Trophoblast cell (in vitro differentiated cells and primary cell): Measurements from ENCODE around the gene ADCY2.

ENCODE experiments used
- DNase-seq, 2 donors: peaks; one replicate each; pipeline ENCODE4 v3.0.0-alpha.2; 2016
- H2AFZ ChIP-seq: 2 replicates; pipeline ENCODE4 v1.6.1; 2013; ENCODE audit warnings: low read length, moderate library complexity, mild to moderate bottlenecking; ENCODE audit not compliant: insufficient read depth, poor library complexity
- H2AK5ac ChIP-seq: 2 replicates; pipeline ENCODE4 v1.6.1; 2013; ENCODE audit warnings: mild to moderate bottlenecking, low read length
- H2BK120ac ChIP-seq: 2 replicates; pipeline ENCODE4 v1.6.1; 2013; ENCODE audit warnings: low read length, mild to moderate bottlenecking, moderate library complexity; ENCODE audit not compliant: insufficient read depth, poor library complexity
- H2BK12ac ChIP-seq: 2 replicates; pipeline ENCODE4 v1.6.1; 2013; ENCODE audit warnings: mild to moderate bottlenecking, low read length, moderate library complexity
- H2BK5ac ChIP-seq: 2 replicates; pipeline ENCODE4 v1.6.1; 2013; ENCODE audit warnings: low read length, low read depth, moderate library complexity, mild to moderate bottlenecking; ENCODE audit not compliant: poor library complexity
- H3K14ac ChIP-seq: 2 replicates; pipeline ENCODE4 v1.6.1; 2013; ENCODE audit warnings: mild to moderate bottlenecking, low read length
- H3K18ac ChIP-seq: 2 replicates; pipeline ENCODE4 v1.6.1; 2013; ENCODE audit warnings: mild to moderate bottlenecking, low read length
- H3K23ac ChIP-seq: 2 replicates; pipeline ENCODE4 v1.6.1; 2013; ENCODE audit warnings: low read length
- H3K27ac ChIP-seq: 2 replicates; pipeline ENCODE4 v1.5.1; 2013; ENCODE audit warnings: low read depth, mild to moderate bottlenecking, inconsistent platforms, low read length, moderate library complexity
- H3K27me3 ChIP-seq: 2 replicates; pipeline ENCODE4 v1.6.1; 2013; ENCODE audit warnings: inconsistent platforms, mild to moderate bottlenecking, low read length, moderate library complexity; ENCODE audit not compliant: insufficient read depth
- H3K36me3 ChIP-seq, 2 experiments: 1 replicate in 1 of 2; 2 replicates in 1 of 2; pipeline ENCODE4 v1.6.1; 2013; ENCODE audit warnings: low read length in 2 of 2, mild to moderate bottlenecking in 2 of 2, moderate library complexity in 1 of 2; ENCODE audit not compliant: insufficient read depth in 2 of 2, control insufficient read depth in 1 of 2
- H3K4ac ChIP-seq: 2 replicates; pipeline ENCODE4 v1.6.1; 2013; ENCODE audit warnings: low read depth, mild to moderate bottlenecking, low read length, moderate library complexity
- H3K4me1 ChIP-seq, 2 experiments: 1 replicate in 1 of 2; 2 replicates in 1 of 2; pipeline ENCODE4 v1.6.1; 2013; ENCODE audit warnings: low read length in 2 of 2, mild to moderate bottlenecking in 2 of 2, moderate library complexity in 1 of 2; ENCODE audit not compliant: insufficient read depth in 2 of 2, control insufficient read depth in 1 of 2
- H3K4me2 ChIP-seq: 2 replicates; pipeline ENCODE4 v1.6.1; 2013; ENCODE audit warnings: inconsistent platforms, mild to moderate bottlenecking, low read length, moderate library complexity
- H3K4me3 ChIP-seq: 2 replicates; pipeline ENCODE4 v1.5.1; 2013; ENCODE audit warnings: mild to moderate bottlenecking, low read depth, low read length, inconsistent platforms
- H3K79me1 ChIP-seq: one replicate; pipeline ENCODE4 v1.6.1; 2013; ENCODE audit warnings: low read length
- H3K79me2 ChIP-seq: 2 replicates; pipeline ENCODE4 v1.6.1; 2013; ENCODE audit warnings: low read length, mild to moderate bottlenecking; ENCODE audit not compliant: control insufficient read depth, insufficient read depth, poor library complexity
- H3K9ac ChIP-seq: 2 replicates; pipeline ENCODE4 v1.6.1; 2013; ENCODE audit warnings: mild to moderate bottlenecking, low read length
- H3K9me3 ChIP-seq: 2 replicates; pipeline ENCODE4 v1.6.1; 2013; ENCODE audit warnings: low read depth, mild to moderate bottlenecking, control low read depth, inconsistent platforms, low read length; ENCODE audit not compliant: insufficient read depth
- H4K12ac ChIP-seq: 2 replicates; pipeline ENCODE4 v1.6.1; 2013; ENCODE audit warnings: low read depth, mild to moderate bottlenecking, low read length, moderate library complexity
- H4K8ac ChIP-seq: 2 replicates; pipeline ENCODE4 v1.6.1; 2013; ENCODE audit warnings: low read depth, mild to moderate bottlenecking, low read length, moderate library complexity
- H4K91ac ChIP-seq: one replicate; pipeline ENCODE4 v1.6.1; 2013; ENCODE audit warnings: low read depth, mild to moderate bottlenecking, low read length, moderate library complexity
- WGBS: extraction: QIAGEN DNeasy Blood & Tissue Kit; methylation state at CpG from one replicate; pipeline ENCODE4 v1.1.7; 2013; ENCODE audit warnings: missing lambda C conversion rate; ENCODE audit not compliant: insufficient read length, insufficient coverage; ENCODE audit errors: extremely low coverage; 5-methylcytosine and 5-hydroxymethylcytosine counted together

Gene ADCY2

DNA sequence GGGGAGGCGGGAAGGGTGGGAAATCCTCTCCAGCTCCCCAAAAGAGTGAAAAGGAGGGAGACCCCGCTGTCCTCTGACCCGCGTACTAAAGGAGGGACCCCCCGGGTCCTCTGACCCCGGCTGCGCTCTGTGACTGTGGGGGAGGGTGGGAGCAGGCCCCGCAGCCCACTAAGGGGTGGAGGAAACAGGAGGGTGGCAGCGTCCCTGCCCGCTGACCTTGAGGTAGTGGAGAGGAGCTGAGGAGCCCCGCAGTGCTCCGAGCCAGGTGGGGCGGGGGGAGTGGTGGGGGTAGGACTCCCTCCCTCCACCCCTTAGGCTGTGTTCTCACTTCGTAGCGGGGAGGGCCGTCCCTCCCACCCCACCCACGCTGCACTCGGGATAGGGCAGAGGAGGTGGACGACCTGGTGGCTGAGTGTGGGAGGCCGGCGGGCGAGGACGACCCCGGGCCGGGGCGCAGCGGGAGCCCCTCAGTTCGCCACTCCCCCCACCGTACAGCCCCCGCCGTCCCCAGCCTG is 449 bp upstream of the ADCY2 start:
- no peak overlapping the region for H3K4ac ChIP-seq
- H3K4me2 ChIP-seq = peak overlapping the region; percentile 72
- H3K79me1 ChIP-seq = no peaks in the 10 kb centered on the region
- no peak overlapping the region for H3K27ac ChIP-seq
- H3K4me3 ChIP-seq = peak overlapping the region; percentile 61
- H2BK12ac ChIP-seq = no peak overlapping the region
- H3K36me3 ChIP-seq = no peaks in the 10 kb centered on the region
- no peak overlapping the region for H3K9ac ChIP-seq
- no peak overlapping the region for H3K23ac ChIP-seq
- H2BK120ac ChIP-seq = no peak overlapping the region
- H2BK5ac ChIP-seq = no peak overlapping the region
- no peak overlapping the region for H2AK5ac ChIP-seq
- H3K9me3 ChIP-seq = peaks cover 1% of the 10 kb centered on the region
- peak overlapping the region; percentile 20 for H4K12ac ChIP-seq
- H3K18ac ChIP-seq = no peak overlapping the region
- H2AFZ ChIP-seq = no peak overlapping the region
- no peak overlapping the region for H4K91ac ChIP-seq
- H3K14ac ChIP-seq = peak overlapping the region; percentile 9
- DNase-seq = no peak
- peaks cover 10 to 11% of the 10 kb centered on the region in 2 experiments for H3K4me1 ChIP-seq
- no CpG with 5 or more reads among the region's 31 CpGs for WGBS
- H4K8ac ChIP-seq = peak overlapping the region; percentile 63
- no peaks in the 10 kb centered on the region for H3K79me2 ChIP-seq
- H3K27me3 ChIP-seq = peaks cover 16% of the 10 kb centered on the region

GRCh38 chr5:7396713-7397454 is 946 bp downstream of the ADCY2 start:
- H3K4me3 ChIP-seq = peak overlapping the region; percentile 47
- H4K8ac ChIP-seq = peak overlapping the region; percentile 13
- peak in 1 of 2 donors; percentile 18 for DNase-seq
- no CpG with 5 or more reads among the region's 27 CpGs for WGBS
- no peak overlapping the region for H3K23ac ChIP-seq
- no peak overlapping the region for H4K12ac ChIP-seq
- peaks cover 10 to 11% of the 10 kb centered on the region in 2 experiments for H3K4me1 ChIP-seq
- peaks cover 16% of the 10 kb centered on the region for H3K27me3 ChIP-seq
- H2BK120ac ChIP-seq = peak overlapping the region; percentile 62
- no peak overlapping the region for H3K18ac ChIP-seq
- H2BK5ac ChIP-seq = no peak overlapping the region
- H2AFZ ChIP-seq = peak overlapping the region; percentile 48
- H3K4me2 ChIP-seq = peak overlapping the region; percentile 72
- H3K27ac ChIP-seq = no peak overlapping the region
- H3K79me1 ChIP-seq = no peaks in the 10 kb centered on the region
- H3K79me2 ChIP-seq = no peaks in the 10 kb centered on the region
- no peak overlapping the region for H3K9ac ChIP-seq
- H3K9me3 ChIP-seq = peaks cover 1% of the 10 kb centered on the region
- no peak overlapping the region for H4K91ac ChIP-seq
- no peak overlapping the region for H3K4ac ChIP-seq
- no peaks in the 10 kb centered on the region for H3K36me3 ChIP-seq
- H3K14ac ChIP-seq = no peak overlapping the region
- no peak overlapping the region for H2AK5ac ChIP-seq
- no peak overlapping the region for H2BK12ac ChIP-seq

DNA sequence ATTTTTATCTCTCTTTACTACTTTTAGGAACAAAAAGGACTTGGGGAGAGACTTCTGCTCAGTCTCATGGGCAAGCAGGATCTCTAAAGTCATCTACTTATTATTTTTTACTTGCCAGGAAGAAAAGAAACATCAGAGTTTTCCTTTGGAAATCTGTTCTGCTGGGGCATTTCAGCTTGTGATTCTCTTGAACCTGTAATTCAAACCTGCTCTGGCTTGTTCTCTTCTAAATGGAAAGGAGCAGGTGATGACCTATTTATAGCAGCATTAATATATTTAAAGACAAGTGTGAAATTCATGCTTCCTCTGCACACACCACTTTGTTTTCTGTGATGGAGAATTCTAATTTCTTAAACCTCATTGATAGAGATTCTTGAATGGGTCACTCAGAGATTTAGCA is 2.0 kb downstream of the ADCY2 start:
- Histone ChIP-seq H3K4me3 (no peak overlapping the region), H4K91ac (no peak overlapping the region), H3K27me3 (peaks cover 16% of the 10 kb centered on the region)

DNA sequence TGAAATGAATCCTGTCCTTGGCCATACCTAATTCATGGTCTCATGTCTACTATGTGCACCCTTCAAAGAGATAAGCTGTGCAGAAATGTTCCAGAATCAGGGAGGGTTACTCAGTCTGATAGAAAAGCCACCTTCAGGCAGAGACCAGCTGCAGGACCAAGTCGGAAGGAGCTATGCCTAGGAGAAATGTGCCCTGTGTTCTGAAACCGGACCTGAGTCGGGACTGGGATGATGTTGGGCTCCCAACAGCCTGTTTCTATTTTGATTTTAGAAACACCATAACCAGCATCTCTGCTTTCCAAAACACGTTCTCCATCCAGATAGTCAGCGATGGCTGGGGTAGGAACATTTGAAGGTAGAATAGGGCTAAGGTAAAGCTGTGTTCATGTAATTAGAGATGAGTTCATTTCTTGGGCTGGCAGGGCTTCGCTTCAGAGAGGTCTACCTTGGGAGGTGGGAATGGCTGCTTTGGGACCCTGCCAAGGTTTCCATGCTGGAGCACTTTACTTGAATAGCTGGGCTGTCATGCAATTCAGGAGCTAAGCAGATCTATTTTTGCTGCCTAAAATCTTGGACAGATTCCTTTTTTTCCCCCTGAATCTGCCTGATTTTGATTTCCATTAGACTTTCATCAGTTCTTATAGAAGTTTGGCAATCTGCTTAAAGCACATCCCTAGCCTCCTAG is 2.8 kb downstream of the ADCY2 start:
- no peak overlapping the region for H4K8ac ChIP-seq
- H2AFZ ChIP-seq = no peak overlapping the region
- H3K36me3 ChIP-seq = no peaks in the 10 kb centered on the region
- H3K79me1 ChIP-seq = no peaks in the 10 kb centered on the region
- no peak for DNase-seq
- no peak overlapping the region for H3K4me3 ChIP-seq
- H2AK5ac ChIP-seq = no peak overlapping the region
- no peak overlapping the region for H3K27ac ChIP-seq
- H2BK12ac ChIP-seq = no peak overlapping the region
- H3K27me3 ChIP-seq = peaks cover 16% of the 10 kb centered on the region
- no peak overlapping the region for H3K9ac ChIP-seq
- H3K4me2 ChIP-seq = no peak overlapping the region
- H3K14ac ChIP-seq = no peak overlapping the region
- no peak overlapping the region for H4K12ac ChIP-seq
- H2BK120ac ChIP-seq = no peak overlapping the region
- H3K4me1 ChIP-seq = peaks cover 10 to 11% of the 10 kb centered on the region in 2 experiments
- peak overlapping the region; percentile 76 for H3K23ac ChIP-seq
- H4K91ac ChIP-seq = no peak overlapping the region
- H2BK5ac ChIP-seq = no peak overlapping the region
- peaks cover 1% of the 10 kb centered on the region for H3K9me3 ChIP-seq
- WGBS = no CpG with 5 or more reads among the region's 6 CpGs
- no peak overlapping the region for H3K18ac ChIP-seq
- no peak overlapping the region for H3K4ac ChIP-seq
- no peaks in the 10 kb centered on the region for H3K79me2 ChIP-seq

More for the DNA sequence above, 2.0 kb downstream of the ADCY2 start:
- Histone ChIP-seq H3K79me1 (no peaks in the 10 kb centered on the region), H3K36me3 (no peaks in the 10 kb centered on the region), H3K79me2 (no peaks in the 10 kb centered on the region), H3K14ac (no peak overlapping the region), H3K4me1 (peaks cover 10 to 11% of the 10 kb centered on the region in 2 experiments), H3K27ac (no peak overlapping the region), H2BK5ac (no peak overlapping the region), H3K9me3 (peaks cover 1% of the 10 kb centered on the region), H3K18ac (no peak overlapping the region), H2AFZ (no peak overlapping the region), H2BK120ac (no peak overlapping the region), H2BK12ac (no peak overlapping the region), H3K23ac (no peak overlapping the region), H4K8ac (no peak overlapping the region), H3K9ac (no peak overlapping the region), H3K4ac (no peak overlapping the region), H3K4me2 (no peak overlapping the region), H2AK5ac (no peak overlapping the region), H4K12ac (no peak overlapping the region)
- DNase-seq = no peak
